ENCODE measurements around the gene CST7.

- no peak for TF ChIP-seq CTCF (IDR thresholded peaks at IDR 0.05)
- TF ChIP-seq POLR2AphosphoS5 (IDR thresholded peaks at IDR 0.05; ENCODE audit: low read depth, low read length), result no peak
- no peak for TF ChIP-seq REST (IDR thresholded peaks at IDR 0.05; ENCODE audit: insufficient read depth in 1 of 2, low read depth in 2 of 2, low read length in 1 of 2)
- TF ChIP-seq TCF7L2 (IDR thresholded peaks at IDR 0.05; ENCODE audit: low read depth, low read length), result no peak
- TF ChIP-seq SIN3A (IDR thresholded peaks at IDR 0.05; ENCODE audit: borderline replicate concordance, insufficient read depth, low read depth, low read length), result no peak
These were observed 1.2 kb downstream of the CST7 start for GRCh38 chr20:24950128-24950835.
